H1 (cell line): Measurements from ENCODE around the gene UBXN11. TPM values are rescaled to one million over a fixed set of nuclear protein-coding genes. Genes with fewer than 3 reads are reported as not detected.

ENCODE experiments used
- SRF ChIP-seq: IDR thresholded peaks from 2 replicates; pipeline ENCODE4 v1.6.1; 2011; ENCODE audit warnings: mild to moderate bottlenecking, low read depth, low read length, moderate library complexity
- USF2 ChIP-seq: IDR thresholded peaks from 2 replicates; pipeline ENCODE4 v1.6.1; 2011; ENCODE audit warnings: low read length, improper control_type of control experiment
- polyA plus RNA-seq, 7 experiments: library from polyadenylated mRNA; depleted of rRNA in 3 of 7; stranded (reverse) in 5 of 7; unstranded in 2 of 7; fragments of >200 nt in 5 of 7; fragments of 200-250 nt in 2 of 7; gene quantifications; 1 replicate in 5 of 7; 2 replicates in 1 of 7; 4 replicates in 1 of 7; pipeline versions ENCODE4 v1.2.1 to v1.2.3, GENCODE V29; 2011 to 2013; ENCODE audit warnings: missing spikeins in 2 of 7, mixed read lengths in 2 of 7
- total RNA-seq: library from RNA; stranded (reverse); fragmentation: NEBNext Ultra II Directional; extraction: Animal tissue kit (Norgen Biotek cat#: 25700); gene quantifications from 2 replicates; pipeline ENCODE4 v1.2.1, GENCODE V29; 2021

UBXN11 gene
- total and polyA plus RNA-seq, 2 of the 8 experiments (the other 6 are each of a cell fraction or from before 2014, with no cell fraction given), result 6.3 to 10.4 TPM

GRCh38 chr1:26259578-26259977 lies 46.9 kb downstream of the UBXN11 start (continued):
- TF ChIP-seq USF2 (no peak), SRF (no peak)
- TF ChIP-seq, all 59 proteins: peak for 0
